HG03159 (cell line): ENCODE measurements around the gene INSYN2B.
A peak's percentile ranks its signal among the peaks of the same experiment; 100 is the strongest.
"Not testable (repeated sequence)": the region's sequence is repeated elsewhere in the genome, so short reads cannot be mapped to it uniquely, and the experiment has no call there.

Experiments used
- ATAC-seq: cut with Tn5 transposase; IDR thresholded peaks from one replicate; pipeline ENCODE4 v1.9.1; 2021; ENCODE audit warnings: mild to moderate bottlenecking, moderate library complexity; ENCODE audit not compliant: unreplicated experiment

INSYN2B gene

DNA sequence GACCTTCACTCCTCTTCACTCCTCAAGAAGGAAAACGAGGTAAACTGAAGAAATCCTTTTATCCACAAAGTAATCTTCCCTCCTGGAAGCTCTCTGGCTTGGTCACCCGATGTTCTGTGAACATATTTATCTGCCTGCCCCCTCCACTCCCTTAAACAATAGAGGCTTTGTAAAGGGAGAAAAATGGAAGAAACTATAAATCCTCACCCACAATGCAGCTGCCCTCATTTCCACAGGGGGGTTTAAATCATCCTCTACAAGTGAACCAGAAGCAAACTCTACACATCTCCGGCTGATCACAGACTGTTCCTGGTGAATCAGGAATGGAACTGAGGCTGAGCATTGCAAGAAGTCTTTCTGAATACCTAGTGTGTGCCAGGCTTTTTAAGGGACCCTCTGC lies 7.2 kb downstream of the INSYN2B start:
- no peak for ATAC-seq

DNA sequence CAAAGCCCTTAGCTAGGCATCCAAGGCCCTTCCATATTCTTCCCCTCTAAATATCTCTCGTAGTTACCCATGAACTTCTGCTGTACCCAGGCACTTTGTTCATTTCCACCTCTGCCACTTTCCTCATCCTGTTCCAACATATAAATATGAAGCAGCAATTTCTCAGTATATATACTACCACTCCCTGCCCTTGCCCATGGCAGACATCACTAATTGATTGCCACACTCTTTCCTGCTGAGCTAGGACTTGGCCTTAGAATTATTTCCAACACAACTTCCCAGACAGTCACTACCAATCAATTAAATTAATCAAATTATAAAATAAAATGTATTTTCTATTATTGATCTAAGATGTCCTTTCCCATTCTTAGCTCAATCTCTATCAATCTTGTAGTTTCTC lies 8.5 kb downstream of the INSYN2B start:
- no peak for ATAC-seq

DNA sequence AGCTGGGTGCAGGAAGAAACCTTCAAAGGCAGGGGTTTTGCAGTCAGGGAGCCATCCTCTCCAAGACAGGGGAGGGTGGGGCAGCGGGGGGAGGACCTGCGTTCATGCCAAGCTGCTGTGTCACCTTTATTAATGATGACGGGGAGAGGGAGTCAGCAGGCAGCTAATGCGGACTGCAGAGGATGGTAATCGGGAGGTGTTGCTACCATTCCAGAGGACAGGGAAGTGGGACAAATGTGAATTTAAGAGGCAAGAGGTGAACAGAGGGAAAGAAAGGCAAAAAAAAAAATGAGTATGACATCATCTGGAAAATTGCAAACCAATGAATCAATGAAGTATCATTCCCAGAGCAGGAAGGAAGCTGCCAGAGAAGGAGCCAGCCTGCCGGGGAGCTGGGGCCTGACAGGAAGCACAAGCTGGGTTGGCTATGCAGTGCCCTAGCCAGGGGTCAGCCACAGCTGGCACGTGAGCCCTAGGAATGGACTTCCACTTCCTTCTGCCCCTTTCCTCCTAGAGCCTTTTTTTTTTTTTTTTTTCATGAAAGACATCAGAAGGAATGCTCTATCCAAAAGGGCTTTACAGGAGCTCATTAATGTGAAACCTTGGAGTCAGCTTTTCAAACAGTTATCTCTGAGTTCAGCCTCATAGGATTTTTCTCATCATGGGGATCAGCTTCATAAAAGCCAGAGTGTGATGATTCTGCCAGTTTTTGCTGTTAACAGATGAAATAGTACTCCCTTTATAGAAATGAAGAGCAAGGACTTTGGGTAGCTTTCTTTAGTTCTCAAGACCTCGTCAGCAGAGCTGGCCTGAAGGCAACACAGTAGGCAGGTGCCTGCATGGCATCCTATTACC lies 9.2 kb downstream of the INSYN2B start:
- ATAC-seq = no peak

DNA sequence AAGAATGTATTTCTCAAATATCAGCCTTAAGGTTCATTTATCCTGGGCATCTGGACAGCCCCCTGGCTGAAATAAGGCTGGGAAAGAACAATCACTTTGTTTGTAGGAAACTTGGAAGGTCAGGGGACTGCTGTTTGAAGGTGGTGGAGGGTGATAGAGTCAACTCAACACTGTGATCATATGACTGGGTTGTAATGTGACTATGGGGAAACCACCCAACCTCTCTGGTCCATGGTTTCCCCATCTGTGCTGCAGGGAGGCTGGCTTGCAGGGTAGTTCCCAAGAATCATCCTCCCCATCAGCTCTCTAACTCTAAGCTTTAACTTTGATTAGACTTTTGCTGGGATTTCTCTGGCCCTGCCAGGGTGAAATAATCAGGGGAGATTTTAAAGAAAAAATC lies 10.0 kb downstream of the INSYN2B start:
- ATAC-seq = peak; percentile 59

DNA sequence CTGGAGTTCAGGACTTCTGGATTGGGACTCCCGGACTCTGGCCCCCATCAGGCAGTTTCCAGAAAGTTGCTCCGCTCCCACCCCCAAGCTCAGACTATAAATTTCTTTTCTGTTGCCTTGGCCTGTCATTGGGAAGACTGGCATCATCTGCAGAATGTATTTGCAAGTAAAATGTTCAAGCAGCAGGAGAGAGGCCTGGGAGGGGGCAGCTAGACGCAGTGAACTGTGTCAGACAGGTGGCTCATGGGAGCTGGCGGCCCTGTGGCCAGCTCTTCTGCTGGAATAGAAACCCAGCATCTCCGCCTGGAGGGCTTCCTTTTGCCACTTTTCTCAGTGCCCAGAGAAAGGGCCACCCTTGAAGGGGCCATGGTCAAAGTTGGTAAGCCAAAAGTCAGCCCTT lies 16.0 kb downstream of the INSYN2B start:
- ATAC-seq = no peak

DNA sequence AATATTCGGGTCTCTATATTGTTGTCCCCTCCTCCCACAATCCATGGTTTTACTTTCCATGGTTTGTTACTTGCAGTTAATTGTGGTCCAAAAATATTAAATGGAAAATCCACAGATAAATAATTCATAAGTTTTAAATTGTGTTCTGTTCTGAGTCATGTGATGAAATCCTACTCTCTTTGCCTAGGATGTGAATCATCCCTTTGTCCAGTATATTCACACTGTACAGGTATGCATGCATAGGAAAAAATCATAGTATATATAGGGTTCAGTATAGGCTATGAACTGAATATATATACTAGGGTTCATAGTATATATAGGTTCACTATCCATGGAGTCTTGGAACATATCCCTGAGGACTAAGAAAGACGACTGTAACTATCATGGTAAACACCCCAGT lies 19.6 kb downstream of the INSYN2B start:
- no peak for ATAC-seq

DNA sequence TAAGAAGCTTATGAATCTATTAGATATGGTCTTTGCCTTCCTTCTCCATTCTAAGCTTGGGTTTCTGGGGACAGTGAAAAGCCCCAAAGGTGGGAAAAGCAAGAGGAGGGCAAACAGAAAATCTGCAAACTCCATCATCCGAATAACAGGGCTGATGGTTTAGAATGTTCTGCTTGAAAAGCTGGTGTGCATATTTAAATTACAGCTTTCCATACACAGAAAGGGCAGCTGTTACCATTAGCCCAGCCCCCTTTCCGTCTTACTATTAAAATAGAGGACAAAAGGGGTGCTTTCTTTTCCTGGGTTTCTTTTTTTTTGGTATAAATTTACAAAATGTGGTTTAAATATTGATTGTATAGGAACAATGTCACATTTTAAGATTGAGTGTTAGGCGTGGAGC lies 22.0 kb downstream of the INSYN2B start:
- ATAC-seq = no peak

DNA sequence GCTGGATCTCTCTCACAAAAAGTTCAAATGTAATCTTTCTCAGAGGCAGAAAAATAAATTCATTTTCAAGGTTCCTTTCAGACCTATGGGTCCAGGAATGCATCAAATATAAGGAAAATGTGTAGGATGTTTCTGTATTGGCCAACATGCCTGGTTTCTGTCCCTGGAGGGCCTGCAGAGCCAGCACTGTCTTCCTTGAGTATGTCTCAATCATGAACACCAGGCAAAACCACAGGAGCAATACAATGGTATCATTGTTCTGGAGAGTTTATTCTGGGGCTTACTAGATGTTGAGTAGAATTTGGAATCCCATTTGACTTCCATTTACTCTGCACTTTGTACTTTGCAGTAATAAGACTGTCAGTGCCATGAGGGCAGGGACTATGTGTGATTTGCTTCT lies 23.5 kb downstream of the INSYN2B start:
- no peak for ATAC-seq

DNA sequence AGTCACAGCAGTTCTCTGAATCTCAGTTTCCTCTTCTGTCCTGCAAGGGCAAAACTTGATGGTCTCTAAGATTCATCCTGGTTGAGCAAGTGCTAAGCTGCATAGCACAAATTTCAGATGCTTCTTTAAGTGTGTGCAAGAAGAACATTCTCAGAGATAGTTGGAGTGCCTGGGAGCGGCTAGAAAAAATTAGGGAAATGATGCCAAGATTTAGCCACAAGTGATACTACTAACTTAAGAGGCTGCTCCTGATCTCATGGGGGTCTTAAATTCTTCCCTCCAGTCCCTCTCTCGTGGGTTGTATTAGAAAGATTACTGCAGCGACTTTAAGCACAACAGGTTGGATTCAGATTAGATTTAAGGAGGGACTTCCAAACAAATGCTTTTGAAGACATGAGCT lies 24.2 kb downstream of the INSYN2B start:
- ATAC-seq = no peak

DNA sequence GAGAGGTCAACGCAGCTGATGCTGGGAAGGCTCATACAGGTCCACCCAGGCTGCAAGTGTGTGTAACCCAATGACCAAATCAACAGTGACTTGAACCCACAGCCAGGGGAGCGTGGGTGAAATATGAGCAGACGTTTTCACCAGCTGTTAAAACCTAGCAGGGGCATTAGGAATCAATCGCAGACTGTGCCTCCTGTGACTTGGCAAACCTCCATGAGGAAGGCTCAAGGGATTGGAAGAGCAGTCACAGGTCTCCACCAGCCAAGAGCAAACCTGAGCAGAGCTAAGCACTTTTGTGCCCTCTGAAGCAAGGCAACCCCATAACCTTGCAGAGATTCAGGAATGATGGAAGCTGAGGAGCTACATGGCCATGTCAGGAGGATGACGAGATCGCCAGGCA lies 25.5 kb downstream of the INSYN2B start:
- no peak for ATAC-seq

DNA sequence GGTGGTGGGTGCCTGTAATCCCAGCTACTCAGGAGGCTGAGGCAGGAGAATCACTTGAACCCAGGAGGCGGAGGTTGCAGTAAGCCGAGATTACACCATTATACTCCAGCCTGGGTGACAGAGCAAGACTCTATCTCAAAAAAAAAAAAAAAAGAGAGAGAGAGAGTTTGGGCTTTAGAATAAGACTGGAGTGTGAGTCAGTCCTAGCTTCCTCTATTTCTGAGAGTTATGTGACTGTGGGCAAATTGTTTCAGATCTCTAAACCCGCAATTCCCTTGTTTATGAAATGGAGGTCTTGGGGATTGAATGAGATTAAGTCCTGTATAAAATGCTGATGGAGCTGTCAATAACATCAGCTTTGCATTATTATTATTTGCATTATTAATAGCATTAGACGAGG lies 27.1 kb downstream of the INSYN2B start:
- ATAC-seq = not testable (repeated sequence)

DNA sequence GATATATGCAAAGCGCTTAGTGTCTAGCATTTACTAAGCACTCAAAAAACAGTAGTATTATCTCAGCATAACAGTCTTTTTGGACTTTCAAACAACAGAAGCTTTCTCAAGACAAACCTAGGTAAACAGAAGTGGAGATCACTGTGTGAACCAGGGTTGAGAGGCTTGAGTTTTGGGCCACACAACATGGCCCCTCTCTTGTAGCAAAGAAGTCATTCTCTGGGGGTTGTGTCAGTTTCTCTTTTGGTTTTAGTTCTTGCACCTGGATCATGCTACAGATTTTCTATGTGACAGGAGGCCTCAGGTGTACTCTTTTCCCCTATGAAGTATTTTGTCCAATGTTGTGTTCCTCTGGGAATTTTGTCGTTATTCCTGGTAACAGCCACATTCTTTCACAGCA lies 30.0 kb downstream of the INSYN2B start:
- no peak for ATAC-seq

DNA sequence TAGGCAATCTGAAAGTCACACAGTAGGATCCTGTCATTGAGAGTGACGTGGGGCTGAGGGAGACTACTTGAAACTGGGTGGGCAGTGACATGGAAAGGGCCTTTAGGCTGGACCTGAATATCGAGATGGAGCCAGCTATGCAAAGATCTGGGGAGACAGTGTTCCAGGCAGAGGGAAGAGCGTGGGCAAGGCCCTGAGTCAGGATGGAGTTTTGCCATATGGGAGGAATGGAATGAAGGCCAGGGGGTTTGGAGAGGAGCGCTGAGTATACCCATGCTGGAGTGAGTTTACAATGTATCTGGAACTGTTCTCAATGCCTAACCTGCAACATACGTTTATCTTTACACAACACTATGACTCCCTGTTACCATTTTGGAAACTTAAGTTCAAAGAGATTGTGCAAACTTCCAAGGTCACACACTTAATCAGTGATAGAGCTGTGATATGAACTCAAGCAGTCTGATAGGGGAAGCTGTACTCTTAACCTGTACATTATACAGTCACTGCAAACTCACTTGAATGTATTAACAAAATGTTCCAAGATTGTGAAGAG lies 33.5 kb downstream of the INSYN2B start:
- no peak for ATAC-seq

DNA sequence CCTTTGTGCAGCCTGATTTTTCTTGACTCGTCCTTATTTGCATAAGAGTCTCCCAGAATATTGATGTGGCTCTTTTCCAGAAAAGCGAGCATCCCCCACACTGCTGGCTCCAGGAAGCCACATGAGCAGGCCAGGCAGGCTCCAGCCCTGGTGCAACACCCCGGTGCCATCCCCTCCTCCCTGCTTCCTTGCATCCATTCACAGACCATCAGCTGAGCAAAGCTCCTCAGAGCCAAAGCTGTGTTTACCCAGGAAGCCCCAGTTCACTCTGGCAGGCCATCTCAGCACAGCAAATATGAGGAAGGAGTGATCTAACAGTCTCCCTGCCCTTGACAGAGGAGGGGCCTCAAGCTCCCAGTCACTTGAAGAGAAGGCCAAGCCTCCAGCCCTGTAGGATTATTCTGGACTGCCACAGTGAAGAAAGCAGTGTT lies 34.4 kb downstream of the INSYN2B start:
- no peak for ATAC-seq

DNA sequence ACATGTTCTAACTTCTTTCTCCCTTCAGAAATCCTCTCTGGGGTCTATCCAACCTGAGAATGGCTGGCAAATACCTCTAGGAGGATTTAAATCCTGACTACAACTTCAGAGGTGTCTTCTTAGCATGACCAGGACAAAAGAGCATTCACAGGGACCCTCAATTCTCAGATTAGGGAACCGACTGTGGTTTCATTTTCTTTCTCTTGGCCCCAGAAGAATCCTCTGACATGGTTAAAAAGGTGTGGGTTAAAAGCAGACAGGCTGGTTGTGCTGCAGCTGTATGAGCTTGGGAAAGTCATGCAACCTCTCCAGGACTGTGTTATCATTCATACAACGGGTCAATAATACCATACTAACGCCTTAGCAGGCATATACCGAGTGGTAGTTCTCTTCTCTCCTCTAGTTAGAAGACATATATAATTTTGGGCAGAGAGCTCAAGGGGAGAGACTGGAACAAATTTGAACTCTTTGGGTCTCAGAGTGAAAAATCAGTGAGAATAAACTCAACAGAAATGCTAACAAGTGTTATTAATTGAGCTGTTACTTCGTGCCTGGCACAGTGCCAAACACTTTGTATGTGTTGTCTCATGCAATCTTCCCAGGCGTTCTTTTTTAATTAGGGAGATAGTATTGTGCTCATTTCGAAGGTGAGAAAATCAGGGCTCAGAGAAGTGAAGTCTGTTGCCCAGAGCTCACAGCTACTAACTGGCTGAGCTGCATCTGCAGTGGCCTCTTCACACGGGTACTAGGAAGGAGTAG lies 35.2 kb downstream of the INSYN2B start:
- peak; percentile 49 for ATAC-seq

DNA sequence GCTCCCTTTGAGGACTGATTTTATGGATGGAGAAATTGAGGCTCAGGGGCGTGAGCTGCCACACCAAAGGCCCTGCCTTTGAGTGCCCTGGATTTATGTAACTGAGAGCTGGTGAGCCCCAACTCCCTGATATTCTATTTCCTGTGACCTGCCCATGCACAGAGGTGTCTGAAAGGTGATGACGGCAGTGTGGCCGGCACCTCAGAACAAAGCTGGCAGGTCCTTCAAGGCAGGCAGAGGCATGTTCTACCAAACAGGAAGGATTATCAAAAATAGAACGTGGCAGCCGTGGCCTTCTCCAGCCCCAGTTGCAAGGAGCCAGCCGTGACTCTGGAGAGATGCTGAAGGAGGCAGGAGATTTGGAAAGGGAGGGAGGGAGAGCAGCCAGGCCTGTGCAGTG lies 36.2 kb downstream of the INSYN2B start:
- ATAC-seq = no peak

DNA sequence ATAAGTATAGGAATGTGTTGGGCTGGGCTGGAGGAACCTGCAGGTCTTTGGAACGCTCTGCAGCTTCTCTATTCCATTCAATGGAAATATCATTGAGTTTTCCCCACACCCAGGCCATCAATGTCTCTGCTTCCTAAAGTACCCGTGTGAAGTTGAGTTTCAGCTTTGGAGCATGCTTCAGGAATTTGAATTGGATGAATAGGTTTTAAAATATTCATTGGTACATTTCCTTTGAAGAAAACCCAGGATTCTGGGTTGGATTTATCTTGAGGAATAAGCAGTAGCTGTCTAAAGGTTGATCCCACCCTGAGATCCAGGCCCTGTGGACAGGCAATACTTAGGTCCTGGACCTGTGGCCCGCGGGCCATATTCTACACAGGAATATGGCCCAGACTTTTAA lies 37.3 kb downstream of the INSYN2B start:
- ATAC-seq = no peak

DNA sequence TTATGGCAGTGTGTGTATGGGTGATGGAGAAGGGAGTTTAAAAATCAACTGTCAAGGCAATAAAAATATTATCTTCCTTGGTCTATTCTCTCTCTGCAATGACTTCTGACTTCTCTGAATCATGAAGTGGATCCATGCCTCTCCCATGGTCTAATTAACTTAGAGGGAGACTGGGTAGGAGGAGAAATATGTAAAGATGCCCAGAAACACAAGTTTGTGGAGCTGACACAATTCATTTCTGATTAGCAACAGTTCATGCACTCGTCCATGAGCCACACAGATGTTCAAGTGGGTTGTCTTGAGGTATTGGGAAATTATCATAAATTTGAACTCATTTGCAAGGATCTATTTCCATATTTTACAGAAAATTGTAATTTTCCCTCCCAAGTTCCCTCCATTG lies 38.1 kb downstream of the INSYN2B start:
- ATAC-seq = no peak

DNA sequence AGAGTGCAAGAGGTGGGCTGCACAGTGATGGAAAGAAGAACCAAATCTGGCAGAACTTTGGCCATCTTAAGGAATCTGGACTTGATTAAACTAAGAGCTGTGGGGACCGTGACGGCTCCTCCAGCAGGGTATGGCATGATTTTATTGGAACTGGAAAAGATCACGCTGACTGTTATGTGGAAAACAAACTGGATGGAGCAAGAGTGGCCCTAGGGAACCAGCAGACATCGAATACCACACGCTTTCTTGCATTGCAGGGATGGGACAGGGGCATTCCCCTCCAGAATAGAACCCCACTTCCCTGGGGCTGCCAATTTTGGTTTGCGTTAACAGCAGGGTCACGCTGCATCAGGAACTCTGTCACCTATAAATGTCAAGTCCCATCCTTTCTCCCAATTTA lies 38.8 kb downstream of the INSYN2B start:
- ATAC-seq = no peak

DNA sequence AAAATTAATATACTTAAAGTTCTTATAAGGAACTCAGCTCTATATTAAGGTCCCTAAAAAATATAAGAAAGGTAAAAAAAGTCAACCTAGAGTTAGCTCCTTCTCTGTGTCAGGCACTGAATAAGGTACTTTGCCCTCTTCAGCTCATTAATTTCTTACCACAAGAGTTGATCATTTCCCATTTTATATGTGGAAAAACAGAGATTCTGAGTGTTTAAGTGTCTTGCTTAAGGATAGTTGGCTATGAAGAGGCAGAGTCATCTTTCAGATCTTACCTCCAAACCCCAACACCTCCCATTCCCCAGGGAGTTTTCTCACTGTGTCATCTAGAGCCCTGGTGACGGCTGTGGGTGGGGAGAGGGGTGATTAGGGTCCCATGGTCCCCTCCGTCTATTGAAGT lies 40.6 kb downstream of the INSYN2B start:
- no peak for ATAC-seq

DNA sequence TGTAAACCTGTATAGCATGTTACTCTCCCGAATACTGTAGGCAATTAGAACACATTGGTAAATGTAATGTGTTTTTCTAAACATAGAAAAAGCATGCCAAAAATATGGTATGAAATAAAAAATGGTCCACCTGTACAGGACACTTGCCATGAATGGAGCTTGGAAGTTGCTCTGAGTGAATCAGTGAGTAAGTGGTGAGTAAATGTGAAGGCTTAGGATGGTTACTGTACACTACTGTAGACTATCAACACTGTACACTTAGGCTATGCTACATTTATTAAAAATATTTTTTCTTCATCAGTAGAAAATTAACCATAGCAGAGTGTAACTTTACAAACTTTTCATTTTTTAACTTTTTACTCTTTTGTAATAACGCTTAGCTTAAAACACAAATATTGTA lies 41.9 kb downstream of the INSYN2B start:
- ATAC-seq = no peak

DNA sequence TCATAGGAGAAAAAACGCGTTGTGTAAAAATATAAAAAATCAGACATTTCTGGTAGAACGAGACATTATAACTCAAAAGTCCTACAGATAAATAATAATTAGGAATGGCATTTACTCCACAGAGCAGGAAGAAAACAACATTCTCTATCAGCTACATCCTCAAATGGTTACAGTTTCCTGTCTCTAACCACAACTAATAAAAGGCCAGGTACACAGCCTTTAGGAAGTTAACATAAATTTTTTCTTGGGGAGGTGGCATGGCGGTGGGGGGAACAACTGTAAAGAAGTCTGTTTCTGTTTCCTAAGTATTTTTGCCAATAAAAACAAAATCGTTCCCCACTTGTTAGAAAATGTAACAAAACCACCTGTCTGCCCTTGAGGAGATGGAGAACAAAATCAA lies 44.5 kb downstream of the INSYN2B start:
- ATAC-seq = no peak
